ENCODE data around the gene MT1G. TPM values are rescaled to one million over a fixed set of nuclear protein-coding genes. Genes with fewer than 3 reads are reported as not detected.

MT1G gene
- total RNA-seq, 1 experiment from 2014 or later: 23.4 TPM

DNA sequence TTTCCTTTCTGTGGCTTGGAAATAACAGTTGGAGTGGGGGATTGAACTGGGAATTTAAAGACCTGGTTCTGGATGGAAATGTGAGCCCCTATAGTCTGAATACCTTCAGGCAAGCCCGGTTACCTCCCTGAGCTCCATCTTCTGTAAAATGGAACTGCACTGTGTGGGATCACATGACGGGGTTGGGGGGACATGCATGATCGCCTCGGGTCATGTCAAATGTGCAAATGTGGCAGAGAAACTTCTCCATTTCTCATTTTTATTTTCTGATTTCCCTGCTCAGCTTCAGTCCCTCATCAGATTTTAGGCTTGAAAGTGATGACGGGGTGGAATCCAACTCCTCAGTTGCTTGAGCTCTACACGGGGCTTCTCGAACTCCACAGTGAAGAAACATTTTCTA is 14.6 kb downstream of the MT1G start:
- Histone ChIP-seq H3K18ac (ENCODE audit: insufficient read length, low read depth, low read length) (no peak overlapping the region), H3T11ph (ENCODE audit: low read length) (no peak overlapping the region), H2BK12ac (ENCODE audit: insufficient read length, low read depth, low read length) (no peak overlapping the region), H4K8ac (replicated peaks; ENCODE audit: insufficient read length, low read depth, low read length) (no peak overlapping the region), H3K56ac (ENCODE audit: insufficient read length, low read depth, low read length) (no peak overlapping the region), H4K91ac (ENCODE audit: insufficient read length, low read depth, low read length) (no peak overlapping the region), H3K4me2 (ENCODE audit: insufficient read depth, insufficient read length, low read length) (no peak overlapping the region), H4K5ac (ENCODE audit: insufficient read length, low read depth, low read length) (no peak overlapping the region), H2AFZ (ENCODE audit: low read length) (no peak overlapping the region), H3K23ac (ENCODE audit: insufficient read length, low read depth, low read length) (no peak overlapping the region), H3K79me2 (ENCODE audit: insufficient read depth, low read length) (no peaks in the 10 kb centered on the region), H2BK120ac (ENCODE audit: low read depth, low read length, poor library complexity, severe bottlenecking) (no peak overlapping the region), H3K14ac (ENCODE audit: insufficient read depth, low read length) (no peak overlapping the region), H2BK20ac (ENCODE audit: low read depth, low read length, poor library complexity, severe bottlenecking) (no peak overlapping the region), H3K4me1 (ENCODE audit: insufficient read depth, low read length) (peaks cover 2% of the 10 kb centered on the region; the same call in 1 of the 2 replicates), H2AK5ac (ENCODE audit: insufficient read length, low read length) (no peak overlapping the region), H3K27me3 (ENCODE audit: insufficient read depth, low read length) (peaks cover 5% of the 10 kb centered on the region; the same call in 1 of the 2 replicates), H4K20me1 (ENCODE audit: control insufficient read depth, insufficient read depth, insufficient read length) (no peaks in the 10 kb centered on the region), H2BK5ac (ENCODE audit: insufficient read length, low read length) (no peak overlapping the region), H3K27ac (ENCODE audit: insufficient read length, low read depth, low read length) (no peak overlapping the region), H3K4ac (ENCODE audit: low read depth, low read length) (no peak overlapping the region), H3K9ac (ENCODE audit: extremely low read depth, insufficient read length, low read length) (no peak overlapping the region), H3K9me3 (ENCODE audit: control insufficient read depth, low read depth, low read length) (no peaks in the 10 kb centered on the region), H3K23me2 (ENCODE audit: insufficient read length, low read depth, low read length, poor library complexity, severe bottlenecking) (peaks cover 5% of the 10 kb centered on the region), H2BK15ac (ENCODE audit: low read depth, low read length) (no peak overlapping the region), H3K79me1 (ENCODE audit: insufficient read depth, low read depth, low read length, poor library complexity, severe bottlenecking) (no peaks in the 10 kb centered on the region)
- no CpG with 5 or more reads among the region's 7 CpGs for WGBS (ENCODE audit: extremely low coverage, insufficient read length, low lambda C conversion rate)
- Mint-ChIP-seq H3K27ac (no peak overlapping the region), H3K36me3 (ENCODE audit: insufficient read depth in 1 of 3, low read depth in 3 of 3) (no peaks in the 10 kb centered on the region), H3K9me3 (no peaks in the 10 kb centered on the region), H3K4me3 (no peak overlapping the region; a peak in 1 of 5 replicates), H3K4me1 (peaks cover 8 to 12% of the 10 kb centered on the region in 2 experiments), H3K27me3 (ENCODE audit: low read depth) (peaks cover 74% of the 10 kb centered on the region)
- TF ChIP-seq, protein P1, sequence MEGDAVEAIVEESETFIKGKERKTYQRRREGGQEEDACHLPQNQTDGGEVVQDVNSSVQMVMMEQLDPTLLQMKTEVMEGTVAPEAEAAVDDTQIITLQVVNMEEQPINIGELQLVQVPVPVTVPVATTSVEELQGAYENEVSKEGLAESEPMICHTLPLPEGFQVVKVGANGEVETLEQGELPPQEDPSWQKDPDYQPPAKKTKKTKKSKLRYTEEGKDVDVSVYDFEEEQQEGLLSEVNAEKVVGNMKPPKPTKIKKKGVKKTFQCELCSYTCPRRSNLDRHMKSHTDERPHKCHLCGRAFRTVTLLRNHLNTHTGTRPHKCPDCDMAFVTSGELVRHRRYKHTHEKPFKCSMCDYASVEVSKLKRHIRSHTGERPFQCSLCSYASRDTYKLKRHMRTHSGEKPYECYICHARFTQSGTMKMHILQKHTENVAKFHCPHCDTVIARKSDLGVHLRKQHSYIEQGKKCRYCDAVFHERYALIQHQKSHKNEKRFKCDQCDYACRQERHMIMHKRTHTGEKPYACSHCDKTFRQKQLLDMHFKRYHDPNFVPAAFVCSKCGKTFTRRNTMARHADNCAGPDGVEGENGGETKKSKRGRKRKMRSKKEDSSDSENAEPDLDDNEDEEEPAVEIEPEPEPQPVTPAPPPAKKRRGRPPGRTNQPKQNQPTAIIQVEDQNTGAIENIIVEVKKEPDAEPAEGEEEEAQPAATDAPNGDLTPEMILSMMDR (conservative IDR thresholded peaks at IDR 0.05): no peak
- DNase-seq: no peak

Measured in H9 (cell line).